ENCODE measurements around the gene DUSP2. TPM values are rescaled to one million over a fixed set of nuclear protein-coding genes. Genes with fewer than 3 reads are reported as not detected.

DUSP2 gene
- total RNA-seq, 1 experiment from 2014 or later: 0.67 TPM

- H3K4me1 ChIP-seq: peaks cover 3% of the 10 kb centered on the region; the same call in 1 of the 2 replicates
- H3K9me3 ChIP-seq (replicated peaks): no peaks in the 10 kb centered on the region
- no peaks in the 10 kb centered on the region for H3K36me3 ChIP-seq
- peaks cover 20% of the 10 kb centered on the region; the same call in 1 of the 2 replicates for H3K27me3 ChIP-seq
- H3K4me3 ChIP-seq: no peak overlapping the region
- DNase-seq: no peak
- no peak overlapping the region for H3K27ac ChIP-seq
These were observed 23.8 kb downstream of the DUSP2 start for GRCh38 chr2:96121414-96121813.

GRCh38 chr2:96120991-96121390, 24.2 kb downstream of the DUSP2 start:
- DNase-seq: no peak
- no peak overlapping the region for H3K4me3 ChIP-seq
- no peaks in the 10 kb centered on the region for H3K9me3 ChIP-seq (replicated peaks)
- H3K27ac ChIP-seq: no peak overlapping the region
- H3K4me1 ChIP-seq: peaks cover 3% of the 10 kb centered on the region; the same call in 1 of the 2 replicates
- H3K27me3 ChIP-seq: peaks cover 20% of the 10 kb centered on the region; the same call in 1 of the 2 replicates
- H3K36me3 ChIP-seq: no peaks in the 10 kb centered on the region

DNA sequence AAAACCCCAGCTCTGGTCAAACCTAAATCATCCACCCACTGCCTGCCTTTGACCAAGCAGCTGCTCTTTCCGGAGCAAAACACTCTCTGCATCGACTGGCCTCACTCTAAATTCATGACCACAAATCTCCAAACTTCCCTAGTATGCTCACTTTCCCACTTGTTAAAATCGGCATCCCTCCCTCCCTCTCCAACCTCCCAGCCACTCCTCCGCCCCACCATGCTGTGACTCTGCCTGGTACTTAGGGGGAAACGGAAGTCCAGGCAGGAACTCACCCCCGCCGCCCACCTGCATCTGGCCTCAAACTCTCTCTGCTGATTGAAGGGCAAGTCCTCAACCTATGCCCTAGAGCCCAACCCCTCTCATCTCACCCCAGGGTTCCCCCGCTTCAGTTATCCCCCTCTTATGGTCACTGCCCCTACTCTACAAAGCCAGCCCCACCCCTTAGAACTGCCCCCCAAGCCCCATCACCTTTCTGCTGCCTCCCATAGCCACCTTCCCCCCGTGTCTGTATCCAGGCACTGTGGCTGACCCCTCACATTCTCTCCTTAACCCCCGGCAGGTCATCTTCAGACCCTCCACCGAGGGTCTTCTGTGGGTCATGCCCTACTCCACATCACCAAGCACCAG, 25.0 kb downstream of the DUSP2 start:
- Histone ChIP-seq H3K27me3 (peaks cover 20% of the 10 kb centered on the region; the same call in 1 of the 2 replicates), H3K9me3 (replicated peaks) (no peaks in the 10 kb centered on the region), H3K36me3 (no peaks in the 10 kb centered on the region), H3K27ac (no peak overlapping the region), H3K4me1 (peaks cover 3% of the 10 kb centered on the region; the same call in 1 of the 2 replicates), H3K4me3 (no peak overlapping the region)
- no peak for DNase-seq

- DNase-seq: no peak
- H3K4me1 ChIP-seq: peaks cover 3% of the 10 kb centered on the region; the same call in 1 of the 2 replicates
- no peak overlapping the region for H3K27ac ChIP-seq
- H3K4me3 ChIP-seq: no peak overlapping the region
- peaks cover 20% of the 10 kb centered on the region; the same call in 1 of the 2 replicates for H3K27me3 ChIP-seq
- H3K36me3 ChIP-seq: no peaks in the 10 kb centered on the region
- H3K9me3 ChIP-seq (replicated peaks): no peaks in the 10 kb centered on the region
These were observed 25.9 kb downstream of the DUSP2 start for GRCh38 chr2:96119389-96119751.

GRCh38 chr2:96118698-96119388, 26.4 kb downstream of the DUSP2 start:
- no peak for DNase-seq
- Histone ChIP-seq H3K27ac (no peak overlapping the region), H3K4me3 (no peak overlapping the region), H3K27me3 (peaks cover 18% of the 10 kb centered on the region; the same call in 1 of the 2 replicates), H3K4me1 (peaks cover 4% of the 10 kb centered on the region; the same call in 1 of the 2 replicates), H3K36me3 (no peaks in the 10 kb centered on the region), H3K9me3 (replicated peaks) (no peaks in the 10 kb centered on the region)

- Histone ChIP-seq H3K36me3 (no peaks in the 10 kb centered on the region), H3K4me1 (peaks cover 8% of the 10 kb centered on the region; the same call in 1 of the 2 replicates), H3K27me3 (peaks cover 13% of the 10 kb centered on the region; the same call in 1 of the 2 replicates), H3K9me3 (replicated peaks) (no peaks in the 10 kb centered on the region), H3K4me3 (no peak overlapping the region), H3K27ac (no peak overlapping the region)
- peak in 1 of 2 experiments; percentile 33 for DNase-seq
These were observed 27.3 kb downstream of the DUSP2 start for GRCh38 chr2:96117701-96118588.

DNA sequence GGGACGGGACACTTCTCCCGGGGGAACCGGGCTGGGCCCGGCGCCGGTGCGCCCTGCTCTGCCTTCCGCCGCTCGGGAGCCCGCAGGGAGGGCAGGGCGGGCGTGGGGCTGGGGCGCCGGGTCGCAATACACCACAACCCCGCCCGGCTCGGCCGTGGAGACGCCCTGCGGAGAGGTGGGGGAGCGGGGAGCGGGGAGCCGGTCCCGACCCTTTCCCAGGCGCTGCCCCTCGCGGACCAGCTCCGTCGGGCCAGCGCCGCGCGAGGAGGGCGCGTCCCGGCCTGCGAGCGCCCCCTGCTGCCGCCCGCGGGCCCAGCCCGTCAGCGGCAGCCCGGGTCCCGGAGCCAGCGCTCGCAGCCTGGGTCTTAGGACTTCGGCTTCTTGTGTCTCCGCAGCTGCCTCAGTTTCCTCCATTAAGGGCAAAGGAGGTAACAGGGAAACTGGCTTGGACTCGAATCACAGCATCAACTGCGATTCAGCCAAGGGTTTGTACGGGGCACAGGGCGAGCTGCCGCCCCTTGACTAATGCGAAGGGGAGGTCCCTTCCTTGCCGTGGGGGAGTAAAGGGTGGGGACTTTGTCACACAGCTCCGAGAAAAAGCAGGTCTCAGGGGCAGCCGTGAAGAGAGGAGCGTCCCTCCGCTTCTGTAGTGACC, 28.2 kb downstream of the DUSP2 start:
- Histone ChIP-seq H3K4me1 (peaks cover 8% of the 10 kb centered on the region; the same call in 1 of the 2 replicates), H3K4me3 (no peak overlapping the region), H3K27ac (no peak overlapping the region), H3K36me3 (no peaks in the 10 kb centered on the region), H3K9me3 (replicated peaks) (no peaks in the 10 kb centered on the region), H3K27me3 (peaks cover 10% of the 10 kb centered on the region; the same call in 1 of the 2 replicates)
- no peak for DNase-seq

DNA sequence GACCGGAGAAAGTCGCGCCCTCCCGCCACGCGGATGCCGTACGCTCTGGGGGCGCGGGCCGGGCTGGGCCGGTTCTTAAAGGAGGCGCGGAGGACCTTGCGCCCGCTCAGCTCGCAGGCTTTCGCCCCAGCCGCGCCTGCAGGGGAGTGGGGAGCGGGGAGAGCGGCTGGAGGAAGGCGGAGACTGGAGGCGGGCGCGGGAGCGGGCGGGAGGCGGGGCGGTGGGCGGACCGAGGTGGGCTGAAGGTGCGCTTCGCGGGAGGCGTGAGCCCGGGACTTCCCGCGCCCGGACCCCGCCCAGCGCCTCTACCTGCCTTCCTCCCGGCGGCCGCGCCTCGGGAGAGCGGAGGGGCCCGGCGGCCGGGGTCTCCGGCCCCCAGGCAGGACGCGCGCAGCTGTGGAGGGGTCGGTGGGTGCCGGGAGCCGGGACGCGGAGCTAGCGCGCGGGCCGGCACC, 28.8 kb downstream of the DUSP2 start, which contains the start of gene ADRA2B:
Gene ADRA2B, minus strand, starts transcription at position 148 of the 455 bp plus-strand sequence. CDS start 422 bp downstream, outside the sequence.
- Histone ChIP-seq H3K9me3 (replicated peaks) (no peaks in the 10 kb centered on the region), H3K4me1 (peaks cover 8% of the 10 kb centered on the region; the same call in 1 of the 2 replicates), H3K27me3 (peaks cover 4% of the 10 kb centered on the region; the same call in 1 of the 2 replicates), H3K27ac (no peak within 1 kb of the TSS), H3K4me3 (no peak within 1 kb of the TSS), H3K36me3 (no peaks in the 10 kb centered on the region)
- DNase-seq: no peak

- Histone ChIP-seq H3K27ac (no peak overlapping the region), H3K4me1 (peaks cover 8% of the 10 kb centered on the region; the same call in 1 of the 2 replicates), H3K4me3 (no peak overlapping the region), H3K27me3 (0 out of 2 replicates have a peak, but pooled peaks cover 3% of the 10 kb centered on the region), H3K36me3 (no peaks in the 10 kb centered on the region), H3K9me3 (replicated peaks) (no peaks in the 10 kb centered on the region)
- DNase-seq: no peak
These were observed 29.4 kb downstream of the DUSP2 start for GRCh38 chr2:96115631-96116423.

DNA sequence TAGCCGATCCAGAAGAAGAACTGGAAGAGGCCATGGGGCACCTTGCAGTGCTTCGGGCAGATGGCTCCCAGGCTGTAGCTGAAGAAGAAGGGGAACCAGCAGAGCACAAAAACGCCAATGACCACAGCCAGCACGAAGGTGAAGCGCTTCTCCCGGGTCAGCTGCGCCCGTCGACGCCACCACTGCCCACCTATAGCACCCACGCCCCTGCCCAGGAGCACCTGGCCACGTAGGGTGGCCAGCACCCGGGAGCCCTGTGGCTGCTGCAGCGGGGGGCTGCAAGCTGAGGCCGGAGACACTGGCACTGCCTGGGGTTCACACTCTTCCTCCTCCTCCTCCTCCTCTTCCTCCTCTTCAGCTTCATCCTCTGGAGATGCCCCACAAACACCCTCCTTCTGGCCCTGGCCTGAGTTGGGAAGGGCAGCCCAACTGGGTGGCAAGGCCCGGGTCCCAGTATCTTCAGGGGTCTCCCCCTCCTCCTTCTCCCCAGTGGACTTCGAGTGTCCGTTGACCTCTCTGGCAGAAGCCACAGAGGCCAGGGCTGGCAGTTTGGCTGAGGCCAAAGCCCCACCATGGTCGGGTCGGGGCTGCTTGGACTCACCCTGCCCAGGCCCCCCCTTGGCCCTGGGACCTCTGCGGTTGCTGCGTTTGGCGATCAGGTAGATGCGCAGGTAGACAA, 30.2 kb downstream of the DUSP2 start:
- 0 out of 2 replicates have a peak, but pooled peaks cover 3% of the 10 kb centered on the region for H3K27me3 ChIP-seq
- H3K27ac ChIP-seq: no peak overlapping the region
- no peaks in the 10 kb centered on the region for H3K9me3 ChIP-seq (replicated peaks)
- H3K36me3 ChIP-seq: no peaks in the 10 kb centered on the region
- peaks cover 8% of the 10 kb centered on the region; the same call in 1 of the 2 replicates for H3K4me1 ChIP-seq
- H3K4me3 ChIP-seq: no peak overlapping the region
- DNase-seq: no peak

- no peaks in the 10 kb centered on the region for H3K9me3 ChIP-seq (replicated peaks)
- H3K36me3 ChIP-seq: no peaks in the 10 kb centered on the region
- H3K27ac ChIP-seq: no peak overlapping the region
- H3K4me3 ChIP-seq: no peak overlapping the region
- peaks cover 5% of the 10 kb centered on the region; the same call in 1 of the 2 replicates for H3K4me1 ChIP-seq
- no peaks in the 10 kb centered on the region for H3K27me3 ChIP-seq
- DNase-seq: no peak
These were observed 30.7 kb downstream of the DUSP2 start for GRCh38 chr2:96114546-96114902.

GRCh38 chr2:96113951-96114350, 31.3 kb downstream of the DUSP2 start:
- DNase-seq: no peak
- Histone ChIP-seq H3K27me3 (no peaks in the 10 kb centered on the region), H3K4me1 (peaks cover 9% of the 10 kb centered on the region), H3K4me3 (no peak overlapping the region), H3K27ac (no peak overlapping the region), H3K9me3 (replicated peaks) (no peaks in the 10 kb centered on the region), H3K36me3 (no peaks in the 10 kb centered on the region)

DNA sequence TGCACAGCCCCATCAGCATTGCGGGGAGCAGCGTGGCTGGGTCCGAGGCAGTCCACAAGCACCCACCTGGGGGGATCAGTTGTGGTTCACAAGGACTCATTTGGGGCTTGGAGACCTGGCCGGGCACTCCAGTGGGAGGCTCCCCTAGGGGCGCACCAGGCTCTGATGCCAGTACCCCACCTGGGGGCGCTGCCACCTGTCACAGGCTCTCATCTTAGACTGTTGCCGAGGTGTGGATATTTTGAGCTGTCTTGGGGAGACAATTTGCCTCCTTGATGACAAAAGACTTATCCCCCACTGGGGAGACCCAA, 31.9 kb downstream of the DUSP2 start:
- no peaks in the 10 kb centered on the region for H3K27me3 ChIP-seq
- H3K4me1 ChIP-seq: peaks cover 15% of the 10 kb centered on the region
- no peak overlapping the region for H3K4me3 ChIP-seq
- no peak overlapping the region for H3K27ac ChIP-seq
- no peaks in the 10 kb centered on the region for H3K9me3 ChIP-seq (replicated peaks)
- H3K36me3 ChIP-seq: no peaks in the 10 kb centered on the region
- no peak for DNase-seq

Data from SJCRH30 (cell line).